NCI-H446 (cell line): Measurements from ENCODE around the gene C16orf87.

Experiments used
- DNase-seq, 2 experiments: peaks; one replicate each; lab custom pipeline; 2025; lab: John Stamatoyannopoulos, UW

The C16orf87 gene

DNA sequence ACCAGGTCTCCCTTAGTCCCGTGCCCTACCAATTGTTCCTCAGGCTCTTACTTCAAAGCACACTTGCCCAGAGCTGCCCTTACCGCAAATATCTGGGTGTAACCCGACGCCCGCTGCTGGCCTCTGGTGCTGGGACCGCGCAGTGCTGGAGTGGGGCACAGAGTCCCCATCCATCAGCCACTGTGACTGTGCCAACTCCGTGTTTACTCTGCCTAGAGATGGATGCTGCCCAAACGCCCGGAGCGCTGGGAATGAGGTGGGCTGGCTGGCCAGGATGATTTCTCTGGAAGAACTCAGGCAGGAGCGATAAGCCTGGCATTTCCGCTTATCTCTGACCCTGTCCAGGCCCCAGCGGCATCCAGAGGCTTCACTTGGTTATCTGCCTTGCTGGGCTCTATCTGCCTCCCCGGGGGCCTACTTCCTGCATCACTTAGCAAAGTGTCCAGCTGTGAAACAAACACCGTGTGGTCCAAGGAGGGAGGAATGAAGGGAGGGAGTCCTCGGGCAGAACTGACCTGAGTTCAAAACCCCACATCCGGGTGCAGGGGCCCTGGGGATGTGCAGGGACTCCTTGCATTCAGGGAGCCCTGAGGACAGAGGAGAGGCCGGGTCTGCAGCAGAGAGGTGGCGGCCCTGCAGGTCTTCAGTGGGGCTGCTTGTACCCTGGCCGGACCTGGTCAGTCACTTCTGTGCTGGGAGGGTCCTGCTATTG lies 73.5 kb downstream of the C16orf87 start:
- DNase-seq, result no peak

DNA sequence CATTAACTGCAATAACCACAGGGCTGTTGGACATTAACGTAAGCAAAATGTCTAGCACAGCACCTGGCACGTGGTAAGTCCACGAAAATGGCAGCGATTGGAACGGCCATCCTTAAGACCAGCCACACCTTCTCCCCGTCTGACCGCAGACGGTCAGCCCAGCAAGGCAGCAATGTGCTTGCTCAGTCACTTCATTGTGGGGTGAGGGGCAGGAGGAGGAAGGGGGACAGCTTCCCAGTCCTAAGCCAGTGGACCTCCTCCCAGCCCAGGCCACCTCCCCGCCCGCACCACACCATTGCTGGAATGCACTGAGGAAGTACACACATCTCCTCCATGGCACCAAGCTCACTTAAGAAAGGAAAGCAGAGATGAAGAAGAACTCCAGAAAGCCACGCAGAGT lies 74.2 kb downstream of the C16orf87 start:
- DNase-seq, result no peak

GRCh38 chr16:46753015-46753414 lies 78.0 kb downstream of the C16orf87 start:
- no peak for DNase-seq

- no peak for DNase-seq
These were observed 79.6 kb downstream of the C16orf87 start for GRCh38 chr16:46751381-46751780.

DNA sequence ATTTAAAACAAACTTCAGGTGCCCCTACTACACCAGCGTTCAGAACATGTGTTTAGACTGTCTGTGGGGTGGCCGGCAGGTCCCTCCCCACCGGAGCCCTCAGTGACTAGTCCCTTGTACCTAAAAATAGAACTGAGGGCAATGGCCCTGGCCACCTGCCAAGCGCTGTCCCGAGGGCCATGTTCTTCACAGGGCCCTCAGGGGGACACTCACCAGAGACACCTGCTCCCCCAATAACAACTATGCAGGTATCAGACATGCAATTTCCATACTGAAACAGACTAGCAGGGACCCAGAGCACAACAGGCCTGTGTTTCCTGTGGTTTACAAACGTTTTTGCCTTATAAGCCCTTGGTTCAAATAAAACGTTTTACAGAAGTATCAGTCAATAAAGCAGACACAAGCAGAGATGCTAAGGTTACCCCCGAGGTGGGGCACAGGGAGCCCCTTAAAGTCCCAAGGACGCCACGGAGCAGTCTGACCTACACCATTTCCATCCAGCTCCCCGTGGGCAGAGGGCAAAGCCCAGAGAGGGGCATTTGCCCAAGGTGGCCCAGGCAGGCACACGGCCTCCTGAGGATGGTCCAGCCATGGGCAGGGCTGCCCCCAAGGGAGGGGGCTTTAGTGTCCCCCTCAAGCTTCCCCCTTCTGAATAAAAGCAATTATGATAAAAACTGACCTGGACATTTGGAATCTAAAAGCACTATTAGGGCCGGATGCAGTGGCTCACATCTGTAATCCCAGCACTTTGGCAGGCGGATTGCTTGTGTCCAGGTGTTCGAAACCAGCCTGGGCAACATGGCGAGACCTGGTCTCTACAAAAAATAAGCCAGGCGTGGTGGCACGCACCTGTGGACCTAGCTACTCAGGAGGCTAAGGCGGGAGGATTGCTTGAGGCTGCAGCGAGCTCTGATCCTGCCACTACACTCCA lies 81.9 kb downstream of the C16orf87 start:
- DNase-seq, result no peak

DNA sequence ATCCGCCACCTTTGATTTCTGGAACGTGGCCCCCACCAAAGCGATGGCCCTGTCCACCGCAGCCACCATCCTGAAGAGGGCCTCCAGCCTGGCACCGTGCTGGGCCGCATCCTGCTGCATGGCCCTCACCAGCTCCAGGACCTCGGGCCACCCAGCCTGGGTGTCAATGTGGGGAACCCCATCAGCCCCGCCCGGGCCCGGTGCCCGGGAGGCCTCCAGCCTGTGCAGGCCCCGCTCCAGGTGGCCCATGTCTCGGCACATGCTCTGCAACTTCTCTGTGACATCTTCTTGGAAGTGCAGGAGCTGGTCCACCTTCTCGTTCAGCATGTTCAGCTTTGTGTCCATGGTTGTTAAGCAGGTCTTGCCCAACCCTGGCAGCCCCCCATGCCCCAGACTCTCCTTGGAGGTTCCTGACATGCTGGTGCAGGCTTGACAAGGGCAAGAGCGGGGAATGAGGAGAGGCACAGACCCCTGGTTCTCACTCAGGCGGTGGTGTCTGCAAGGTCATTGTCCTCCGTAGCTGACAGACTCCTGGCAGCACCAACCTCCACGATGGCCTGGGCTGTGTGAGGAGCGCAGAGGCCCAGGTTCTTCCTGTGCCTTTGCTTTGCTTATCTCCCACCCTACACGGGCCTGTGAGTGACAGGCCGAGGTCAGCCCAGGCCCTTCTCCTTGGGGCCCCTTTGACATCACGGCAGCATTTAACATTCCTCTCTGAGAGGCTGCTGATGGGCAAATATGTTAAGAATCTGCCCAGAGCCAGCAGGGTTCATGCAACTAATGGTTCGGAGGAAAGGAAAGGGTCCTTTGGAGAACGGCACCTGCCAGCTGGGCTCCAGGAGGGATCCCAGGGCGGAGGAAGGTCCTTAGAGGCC lies 83.0 kb downstream of the C16orf87 start, which contains the start of gene MYLK3:
TSS of gene MYLK3 (minus strand) at position 568 of the 875 bp plus-strand sequence. CDS start at position 417, 151 bp downstream.
- DNase-seq, result no peak

GRCh38 chr16:46746821-46747776 lies 83.9 kb downstream of the C16orf87 start:
- DNase-seq, result no peak
